Activated T-cell treated with anti-CD3 and anti-CD28 coated beads, Interleukin-2, amount 50 U/mL, for 72 hours (primary cell): ENCODE data around the gene CAP1. TPM values are rescaled to one million over a fixed set of nuclear protein-coding genes. Genes with fewer than 3 reads are reported as not detected.
"Not testable (repeated sequence)": the region's sequence is repeated elsewhere in the genome, so short reads cannot be mapped to it uniquely, and the experiment has no call there.

Experiments
- ATAC-seq, 2 donors: fragments of 150-1000 bp; cut with Tn5 transposase; replicated peaks in 1 of 2; 2 replicates each; pipeline ENCODE4 v1.10.0; 2021; ENCODE audit warnings: moderate library complexity in 2 of 2, mild to moderate bottlenecking in 1 of 2
- DNase-seq, 2 donors: peaks; one replicate each; pipeline ENCODE4 v3.0.0; 2021 to 2022; ENCODE audit warnings: mixed read lengths in 1 of 2
- H3K27ac Mint-ChIP-seq: one replicate; pipeline ENCODE4 v1.8.0; 2022; ENCODE audit warnings: mild to moderate bottlenecking, moderate library complexity, mixed read lengths
- H3K27me3 Mint-ChIP-seq: one replicate; pipeline ENCODE4 v1.8.0; 2022; ENCODE audit warnings: low read depth, mixed read lengths
- H3K36me3 Mint-ChIP-seq, 2 donors: one replicate each; pipeline ENCODE4 v1.8.0; 2022; ENCODE audit warnings: mixed read lengths in 2 of 2, mild to moderate bottlenecking in 1 of 2; ENCODE audit not compliant: insufficient read depth in 2 of 2
- H3K4me1 Mint-ChIP-seq: one replicate; pipeline ENCODE4 v1.8.0; 2022; ENCODE audit warnings: low read depth, mixed read lengths
- H3K4me3 Mint-ChIP-seq, 2 donors: one replicate each; pipeline ENCODE4 v1.8.0; 2022; ENCODE audit warnings: mild to moderate bottlenecking in 2 of 2, mixed read lengths in 2 of 2, moderate library complexity in 2 of 2
- H3K9me3 Mint-ChIP-seq, 2 donors: one replicate each; pipeline ENCODE4 v1.8.0; 2022; ENCODE audit warnings: mixed read lengths in 2 of 2
- total RNA-seq, 2 donors: library from RNA; stranded (reverse); gene quantifications; one replicate each; pipeline ENCODE4 v1.2.3, GENCODE V29; 2022

Gene CAP1
- total RNA-seq, 2 donors from 2014 or later: 401 to 411 TPM

- Mint-ChIP-seq H3K27ac (no peak overlapping the region), H3K4me1 (peaks cover 11% of the 10 kb centered on the region), H3K36me3 (peaks cover 10 to 27% of the 10 kb centered on the region in 2 donors), H3K4me3 (no peak overlapping the region), H3K9me3 (no peaks in the 10 kb centered on the region), H3K27me3 (no peaks in the 10 kb centered on the region)
- ATAC-seq (no peak), DNase-seq (no peak)
These were observed 34.7 kb downstream of the CAP1 start for GRCh38 chr1:40075266-40075665.

- Mint-ChIP-seq H3K4me1 (peaks cover 11% of the 10 kb centered on the region), H3K4me3 (no peak overlapping the region), H3K9me3 (no peaks in the 10 kb centered on the region), H3K36me3 (peaks cover 7 to 20% of the 10 kb centered on the region in 2 donors), H3K27ac (peak overlapping the region; percentile 54), H3K27me3 (no peaks in the 10 kb centered on the region)
- no peak for DNase-seq
- ATAC-seq: no peak
These were observed 36.4 kb downstream of the CAP1 start for GRCh38 chr1:40076895-40077312.

GRCh38 chr1:40078512-40079333, 38.2 kb downstream of the CAP1 start:
- ATAC-seq: peak; percentile 68 to 71
- Mint-ChIP-seq H3K9me3 (no peaks in the 10 kb centered on the region), H3K27me3 (no peaks in the 10 kb centered on the region), H3K27ac (peak overlapping the region; percentile 82), H3K4me3 (no peak overlapping the region), H3K4me1 (peaks cover 7% of the 10 kb centered on the region), H3K36me3 (peaks cover 4 to 9% of the 10 kb centered on the region in 2 donors)
- DNase-seq: peak; percentile 53 to 69

GRCh38 chr1:40079774-40080400, 39.4 kb downstream of the CAP1 start:
- peak; percentile 54 to 70 for ATAC-seq
- Mint-ChIP-seq H3K36me3 (peaks cover 4 to 6% of the 10 kb centered on the region in 2 donors), H3K27ac (peak overlapping the region; percentile 92), H3K9me3 (no peaks in the 10 kb centered on the region), H3K4me1 (peaks cover 7% of the 10 kb centered on the region), H3K4me3 (peak overlapping the region in 1 of 2 donors; percentile 29), H3K27me3 (no peaks in the 10 kb centered on the region)
- no peak for DNase-seq

- DNase-seq (no peak), ATAC-seq (no peak)
- Mint-ChIP-seq H3K36me3 (peaks cover 4 to 7% of the 10 kb centered on the region in 2 donors), H3K9me3 (no peaks in the 10 kb centered on the region), H3K27me3 (no peaks in the 10 kb centered on the region), H3K4me3 (no peak overlapping the region), H3K27ac (peak overlapping the region; percentile 61), H3K4me1 (peaks cover 7% of the 10 kb centered on the region)
These were observed 41.3 kb downstream of the CAP1 start for GRCh38 chr1:40081871-40082270.

GRCh38 chr1:40084750-40085149, 44.2 kb downstream of the CAP1 start:
- ATAC-seq, H3K9me3 Mint-ChIP-seq, H3K27me3 Mint-ChIP-seq, H3K4me1 Mint-ChIP-seq, H3K4me3 Mint-ChIP-seq, H3K27ac Mint-ChIP-seq: not testable (repeated sequence)
- H3K36me3 Mint-ChIP-seq: peaks cover 10 to 13% of the 10 kb centered on the region in 2 donors
- peak; percentile 42 to 62 for DNase-seq

GRCh38 chr1:40090652-40091355, 50.3 kb downstream of the CAP1 start:
- H3K27ac Mint-ChIP-seq: no peak overlapping the region
- H3K4me3 Mint-ChIP-seq: no peak overlapping the region
- no peak for DNase-seq

GRCh38 chr1:40092241-40092640, 51.7 kb downstream of the CAP1 start:
- Mint-ChIP-seq H3K9me3 (no peaks in the 10 kb centered on the region), H3K4me1 (peaks cover 25% of the 10 kb centered on the region), H3K4me3 (no peak overlapping the region), H3K27me3 (no peaks in the 10 kb centered on the region), H3K27ac (no peak overlapping the region), H3K36me3 (peaks cover 12 to 22% of the 10 kb centered on the region in 2 donors)
- DNase-seq (no peak), ATAC-seq (no peak)

More at GRCh38 chr1:40090652-40091355, 50.3 kb downstream of the CAP1 start:
- ATAC-seq: no peak
- Mint-ChIP-seq H3K9me3 (no peaks in the 10 kb centered on the region), H3K36me3 (peaks cover 12 to 19% of the 10 kb centered on the region in 2 donors), H3K27me3 (no peaks in the 10 kb centered on the region), H3K4me1 (peaks cover 12% of the 10 kb centered on the region)

- H3K27ac Mint-ChIP-seq: no peak overlapping the region
- no peaks in the 10 kb centered on the region for H3K9me3 Mint-ChIP-seq
- peaks cover 10 to 22% of the 10 kb centered on the region in 2 donors for H3K36me3 Mint-ChIP-seq
These were observed 52.4 kb downstream of the CAP1 start for GRCh38 chr1:40092706-40093639.

GRCh38 chr1:40094466-40095110, 54.1 kb downstream of the CAP1 start:
- no peaks in the 10 kb centered on the region for H3K27me3 Mint-ChIP-seq
- no peak overlapping the region for H3K4me3 Mint-ChIP-seq
- DNase-seq: no peak
- no peak for ATAC-seq
- no peak overlapping the region for H3K27ac Mint-ChIP-seq
- peaks cover 6 to 13% of the 10 kb centered on the region in 2 donors for H3K36me3 Mint-ChIP-seq
- H3K4me1 Mint-ChIP-seq: peaks cover 31% of the 10 kb centered on the region
- H3K9me3 Mint-ChIP-seq: no peaks in the 10 kb centered on the region

More at GRCh38 chr1:40092706-40093639, 52.4 kb downstream of the CAP1 start:
- ATAC-seq (no peak), DNase-seq (no peak)
- Mint-ChIP-seq H3K27me3 (no peaks in the 10 kb centered on the region), H3K4me1 (peaks cover 31% of the 10 kb centered on the region), H3K4me3 (no peak overlapping the region)

GRCh38 chr1:40095806-40096205, 55.3 kb downstream of the CAP1 start:
- H3K27me3 Mint-ChIP-seq: no peaks in the 10 kb centered on the region
- peak overlapping the region; percentile 61 for H3K27ac Mint-ChIP-seq
- peaks cover 2 to 11% of the 10 kb centered on the region in 2 donors for H3K36me3 Mint-ChIP-seq
- DNase-seq (no peak), ATAC-seq (peak in 1 of 2 donors; percentile 6)
- H3K4me1 Mint-ChIP-seq: peaks cover 31% of the 10 kb centered on the region
- H3K4me3 Mint-ChIP-seq: peak overlapping the region; percentile 91 to 99
- no peaks in the 10 kb centered on the region for H3K9me3 Mint-ChIP-seq

- Mint-ChIP-seq H3K4me3 (peak overlapping the region; percentile 91 to 99), H3K9me3 (no peaks in the 10 kb centered on the region), H3K27me3 (peaks cover under 1% of the 10 kb centered on the region), H3K4me1 (peaks cover 31% of the 10 kb centered on the region), H3K36me3 (peaks cover 0 to 8% of the 10 kb centered on the region in 2 donors), H3K27ac (peak overlapping the region; percentile 94)
- DNase-seq (no peak), ATAC-seq (peak; percentile 49 to 61)
These were observed 56.1 kb downstream of the CAP1 start for GRCh38 chr1:40096646-40096976.
